Activated CD8-positive, alpha-beta memory T cell treated with anti-CD3 and anti-CD28 coated beads for 36 hours (primary cell): ENCODE data around the gene ZNF207. TPM values are rescaled to one million over a fixed set of nuclear protein-coding genes. Genes with fewer than 3 reads are reported as not detected.
"Not testable (repeated sequence)": the region's sequence is repeated elsewhere in the genome, so short reads cannot be mapped to it uniquely, and the experiment has no call there.

Source experiments
- CTCF ChIA-PET: fragments of 350-600 bp; sonication (Branson Sonifier 250); formaldehyde crosslinking; loops from one replicate; lab custom pipeline; 2021; ENCODE audit warnings: antibody characterized with exemption; lab: Charles Lee
- POLR2A ChIA-PET: fragments of 350-600 bp; sonication (Branson Sonifier 250); formaldehyde crosslinking; loops from one replicate; lab custom pipeline; 2021; ENCODE audit warnings: antibody characterized with exemption; lab: Charles Lee
- total RNA-seq, 2 experiments: library from RNA; stranded (reverse); gene quantifications; one replicate each; pipeline ENCODE4 v1.2.3, GENCODE V29; 2021

The ZNF207 gene
- total RNA-seq, 2 experiments from 2014 or later: 201 to 209 TPM

DNA sequence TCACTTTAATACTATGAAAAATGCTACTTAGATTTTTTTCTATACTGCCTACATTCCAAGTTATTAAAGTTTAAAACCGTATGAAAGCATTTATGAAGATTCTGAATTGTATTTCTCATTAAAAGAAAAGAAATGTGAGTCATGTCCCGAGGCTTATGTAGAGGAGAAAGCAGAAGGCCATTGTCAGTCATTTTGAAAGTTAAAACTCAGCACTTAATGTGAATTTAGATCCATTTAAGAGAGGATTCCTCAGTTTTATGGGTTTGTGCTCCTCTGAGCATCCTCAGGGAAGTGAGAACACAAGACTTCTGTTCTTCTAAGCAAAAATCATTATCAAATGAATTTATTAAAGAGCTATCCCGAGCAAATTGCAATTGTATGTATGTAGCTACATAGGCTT lies 19.8 kb upstream of the ZNF207 start:
- CTCF ChIA-PET: interaction anchor here (1.5 to 2.2 kb wide), 3 partner anchors 10 to 115 kb away, joined by 5 to 8 read pairs (median 6); partner anchors contain the start of gene PSMD11
- POLR2A ChIA-PET: no interaction called here

DNA sequence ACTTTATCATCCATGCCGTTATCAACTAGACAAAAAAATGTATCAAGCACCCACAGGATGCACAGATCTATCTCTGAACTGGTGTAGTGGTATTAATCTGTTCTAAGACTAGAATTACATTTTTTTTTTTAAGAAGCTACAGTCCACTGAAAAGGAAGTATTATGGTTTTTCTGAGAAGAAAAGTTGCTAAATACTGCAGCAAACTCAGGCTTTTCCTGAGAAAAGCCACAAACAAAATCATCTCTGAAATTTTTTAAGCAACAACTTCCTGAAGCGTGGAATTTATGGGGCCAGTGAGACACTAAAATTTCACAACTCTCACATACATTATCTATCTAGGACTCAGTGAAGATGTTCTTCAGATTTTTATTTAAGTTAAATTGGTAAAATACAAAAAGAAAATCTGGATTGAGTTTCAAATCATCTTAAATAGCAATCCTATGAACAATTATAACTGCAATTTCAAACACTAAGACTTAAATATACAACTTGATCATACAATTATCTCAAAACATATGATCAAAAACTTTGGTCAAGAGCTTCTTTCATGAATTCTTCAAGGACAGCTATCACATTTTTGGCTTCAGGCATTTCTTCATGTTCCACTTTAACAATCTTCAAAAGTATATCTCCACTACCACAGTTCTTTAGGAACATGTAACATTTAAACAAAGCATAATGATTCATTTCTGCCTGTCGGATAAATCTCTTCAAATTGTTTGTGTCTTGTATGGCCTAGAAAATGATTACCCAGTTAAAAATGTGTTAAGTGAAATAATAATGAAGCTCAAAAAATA lies 18.5 kb upstream of the ZNF207 start:
- ChIA-PET CTCF (interaction anchor here (1.2 to 2.2 kb wide), 3 partner anchors 9 to 113 kb away, joined by 5 to 8 read pairs (median 5); partner anchors contain the start of gene PSMD11), POLR2A (interaction anchor here (0.6 to 1.2 kb wide), 2 partner anchors 9 to 110 kb away, joined by 4 read pairs; no protein-coding TSS in a partner anchor)

DNA sequence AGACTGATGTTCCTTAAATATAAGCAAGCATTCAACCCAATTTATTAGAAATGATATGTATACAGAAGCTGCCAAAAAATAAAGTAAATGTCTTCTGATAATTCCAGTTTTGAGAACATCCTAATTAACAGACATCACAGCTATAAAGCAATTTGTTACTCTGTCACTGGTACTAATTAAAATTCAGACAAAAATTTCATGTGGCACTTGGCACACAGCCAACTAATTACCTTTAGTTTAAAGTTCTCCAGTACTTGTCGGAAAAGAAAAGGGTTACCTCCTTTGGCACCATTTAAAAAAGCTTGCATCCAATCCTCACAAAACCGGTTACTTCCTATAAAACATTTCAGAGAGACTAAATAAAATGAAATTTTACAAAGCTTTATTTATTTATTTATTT lies 16.8 kb upstream of the ZNF207 start:
- POLR2A ChIA-PET: no interaction called here
- CTCF ChIA-PET: no interaction called here

DNA sequence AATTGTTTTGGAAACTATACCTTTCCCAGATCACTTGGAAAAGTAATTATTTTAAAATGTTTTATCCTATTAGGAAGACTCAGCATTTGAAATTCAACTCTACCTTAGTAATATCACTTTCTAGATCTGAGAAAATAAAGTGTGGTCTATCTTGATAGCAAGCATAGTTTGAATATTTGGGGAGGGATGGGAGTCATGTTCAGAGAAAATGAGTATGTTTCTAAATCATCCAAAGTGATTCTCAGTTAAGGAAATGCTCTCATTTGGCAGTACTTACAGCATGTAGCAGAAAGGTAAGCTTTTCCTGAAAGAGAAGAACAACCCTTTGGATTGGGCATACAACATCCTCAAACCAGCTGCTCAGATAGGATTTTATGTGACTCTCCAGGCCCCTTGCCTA lies 14.9 kb upstream of the ZNF207 start:
- CTCF ChIA-PET: interaction anchor here (1.5 kb wide), 1 partner anchor 116 kb away, joined by 3 read pairs; no protein-coding TSS in a partner anchor
- POLR2A ChIA-PET: no interaction called here

GRCh38 chr17:32335687-32336086 lies 14.3 kb upstream of the ZNF207 start:
- POLR2A ChIA-PET: no interaction called here

GRCh38 chr17:32341141-32341856 lies 8.7 kb upstream of the ZNF207 start:
- CTCF ChIA-PET: interaction anchor here (1.0 to 2.1 kb wide), 4 partner anchors 10 to 104 kb away, joined by 4 to 8 read pairs (median 6); no protein-coding TSS in a partner anchor
- POLR2A ChIA-PET: interaction anchor here (0.5 to 1.3 kb wide), 4 partner anchors 9 to 107 kb away, joined by 3 to 7 read pairs (median 4); no protein-coding TSS in a partner anchor

More at GRCh38 chr17:32335687-32336086, 14.3 kb upstream of the ZNF207 start:
- CTCF ChIA-PET: interaction anchor here (1.5 kb wide), 1 partner anchor 117 kb away, joined by 3 read pairs; no protein-coding TSS in a partner anchor

GRCh38 chr17:32341857-32342602 lies 7.9 kb upstream of the ZNF207 start, which contains the start of gene C17orf75:
Gene C17orf75, minus strand, starts transcription at chr17:32342173. Its CDS starts 34 bp downstream, at chr17:32342139.
- CTCF ChIA-PET: interaction anchor here (1.4 to 2.1 kb wide), 2 partner anchors 23 to 103 kb away, joined by 4 to 7 read pairs; no protein-coding TSS in a partner anchor

GRCh38 chr17:32342603-32343325 lies 7.2 kb upstream of the ZNF207 start:
- POLR2A ChIA-PET: no interaction called here
- CTCF ChIA-PET: interaction anchor here (0.6 kb wide), 1 partner anchor 181 kb away, joined by 6 read pairs; no protein-coding TSS in a partner anchor

More at GRCh38 chr17:32341857-32342602, 7.9 kb upstream of the ZNF207 start, which contains the start of gene C17orf75:
- POLR2A ChIA-PET: interaction anchor here (0.5 kb wide), 1 partner anchor 71 kb away, joined by 4 read pairs; no protein-coding TSS in a partner anchor

- CTCF ChIA-PET: interaction anchor here (1.0 to 1.4 kb wide), 2 partner anchors 87 to 98 kb away, joined by 4 to 5 read pairs; partner anchors contain the start of gene PSMD11
- POLR2A ChIA-PET: no interaction called here
These were observed 3.9 kb upstream of the ZNF207 start for GRCh38 chr17:32345951-32346600.

- POLR2A ChIA-PET: interaction anchor here (0.6 kb wide), 1 partner anchor 237 kb away, joined by 5 read pairs; no protein-coding TSS in a partner anchor
These were observed 1.5 kb upstream of the ZNF207 start for GRCh38 chr17:32348483-32348800.

GRCh38 chr17:32349503-32349853 lies 479 bp upstream of the ZNF207 start:
- ChIA-PET CTCF (no interaction called here), POLR2A (no interaction called here)

More at GRCh38 chr17:32348483-32348800, 1.5 kb upstream of the ZNF207 start:
- CTCF ChIA-PET: interaction anchor here (1.4 kb wide), 1 partner anchor 96 kb away, joined by 3 read pairs; the partner anchor contains the start of gene PSMD11

GRCh38 chr17:32350666-32351418 lies 885 bp downstream of the ZNF207 start:
- POLR2A ChIA-PET: interaction anchor here (0.6 to 1.0 kb wide), 6 partner anchors 10 to 1863 kb away, joined by 3 to 7 read pairs (median 5); partner anchors contain the start of gene PSMD11
- CTCF ChIA-PET: interaction anchor here (0.5 to 1.3 kb wide), 3 partner anchors 93 to 513 kb away, joined by 3 to 4 read pairs (median 4); no protein-coding TSS in a partner anchor

DNA sequence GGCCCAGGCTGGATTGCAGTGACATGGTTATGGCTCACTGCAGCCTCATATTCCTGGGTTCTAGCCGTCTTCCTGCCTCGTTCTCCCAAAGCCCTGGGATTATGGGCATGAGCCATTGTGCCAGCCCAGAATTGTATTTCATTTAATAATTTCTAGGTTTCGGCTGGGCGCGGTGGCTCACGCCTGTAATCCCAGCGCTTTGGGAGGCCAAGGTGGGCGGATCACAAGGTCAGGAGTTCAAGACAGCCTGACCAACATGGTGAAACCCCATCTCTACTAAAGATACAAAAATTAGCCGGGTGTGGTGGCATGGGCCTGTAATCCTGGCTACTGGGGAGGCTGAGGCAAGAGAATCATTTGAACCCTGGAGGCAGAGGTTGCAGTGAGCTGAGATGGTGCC lies 2.8 kb downstream of the ZNF207 start:
- CTCF ChIA-PET: interaction anchor here (0.6 kb wide), 1 partner anchor 99 kb away, joined by 5 read pairs; no protein-coding TSS in a partner anchor
- POLR2A ChIA-PET: not testable (repeated sequence)

GRCh38 chr17:32355649-32356377 lies 5.9 kb downstream of the ZNF207 start:
- ChIA-PET POLR2A (no interaction called here), CTCF (no interaction called here)

- CTCF ChIA-PET: no interaction called here
- POLR2A ChIA-PET: no interaction called here
These were observed 6.4 kb downstream of the ZNF207 start for GRCh38 chr17:32356378-32356743.

DNA sequence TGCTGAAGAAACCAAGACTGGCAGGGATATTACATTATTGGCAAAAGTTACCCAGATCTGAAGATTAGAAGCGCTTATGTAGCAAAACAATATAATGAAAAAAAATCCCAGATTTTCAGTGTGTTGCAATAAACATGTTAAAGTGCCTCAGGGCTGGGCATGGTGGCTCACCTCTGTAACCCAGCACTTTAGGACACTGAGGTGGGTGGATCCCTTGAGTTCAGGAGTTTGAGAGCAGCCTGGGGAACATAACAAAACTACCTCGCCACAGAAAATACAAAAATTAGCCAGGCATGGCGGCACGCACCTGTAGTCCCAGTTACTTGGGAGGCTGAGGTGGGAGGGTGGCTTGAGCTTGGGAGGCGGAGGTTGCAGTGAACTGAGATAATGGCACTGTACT lies 6.8 kb downstream of the ZNF207 start:
- ChIA-PET POLR2A (no interaction called here), CTCF (no interaction called here)
